Transverse colon (tissue), 4 donors: ENCODE results near the gene PCBP3. TPM values are rescaled to one million over a fixed set of nuclear protein-coding genes. Genes with fewer than 3 reads are reported as not detected.

Experiments used
- DNase-seq: peaks from one replicate; pipeline ENCODE4 v3.0.0-alpha.2; 2019
- H3K27ac ChIP-seq, 4 donors: fragments of 200-600 bp; sonication (generic); 2 replicates each; pipeline ENCODE4 v1.5.1; 2016 to 2018; ENCODE audit warnings: inconsistent platforms in 4 of 4
- H3K27me3 ChIP-seq: fragments of 200-600 bp; sonication (generic); 2 replicates; pipeline ENCODE4 v1.5.1; 2017; ENCODE audit warnings: inconsistent platforms
- H3K36me3 ChIP-seq, 4 donors: fragments of 200-600 bp; sonication (generic); 2 replicates each; pipeline ENCODE4 v1.5.1; 2017 to 2019; ENCODE audit warnings: inconsistent platforms in 4 of 4
- H3K4me1 ChIP-seq, 4 donors: fragments of 200-600 bp; sonication (generic); 2 replicates each; pipeline ENCODE4 v1.5.1; 2017 to 2020; ENCODE audit warnings: inconsistent platforms in 4 of 4
- H3K4me3 ChIP-seq, 4 donors: fragments of 200-600 bp; sonication (generic); 1 replicate in 1 of 4; 2 replicates in 3 of 4; pipeline versions ENCODE4 v1.5.1 to v1.6.1; 2017 to 2019; ENCODE audit warnings: inconsistent platforms in 4 of 4
- H3K9me3 ChIP-seq, 2 donors: fragments of 200-600 bp; sonication (generic); 2 replicates each; pipeline ENCODE4 v1.5.1; 2017 to 2019; ENCODE audit warnings: inconsistent platforms in 2 of 2
- CTCF ChIP-seq, 5 experiments: fragments of 200-600 bp in 3 of 5; fragments of 450-650 bp in 2 of 5; sonication (generic) in 3 of 5; IDR thresholded peaks; 1 replicate in 2 of 5; 2 replicates in 3 of 5; pipeline ENCODE4 v1.5.1; 2016 to 2017; ENCODE audit warnings: antibody characterized with exemption in 5 of 5, inconsistent platforms in 3 of 5, mild to moderate bottlenecking in 2 of 5, moderate library complexity in 1 of 5
- EP300 ChIP-seq: sonication (generic); formaldehyde crosslinking; IDR thresholded peaks from one replicate; pipeline ENCODE4 v1.6.1; 2017; ENCODE audit warnings: antibody characterized with exemption, low read depth
- POLR2A ChIP-seq: fragments of 450-650 bp; IDR thresholded peaks from one replicate; pipeline ENCODE4 v1.6.1; 2016; ENCODE audit warnings: antibody characterized with exemption, mild to moderate bottlenecking, moderate library complexity
- POLR2AphosphoS5 ChIP-seq, 3 donors: sonication (generic); formaldehyde crosslinking; IDR thresholded peaks; one replicate each; pipeline ENCODE4 v1.6.1; 2016; ENCODE audit warnings: antibody characterized with exemption in 3 of 3
- WGBS, 2 donors: methylation state at CpG; one replicate each; pipeline ENCODE4 v1.1.5; 2018; ENCODE audit warnings: low coverage in 1 of 2; 5-methylcytosine and 5-hydroxymethylcytosine counted together
- in situ Hi-C, 4 donors: fragments of 200-750 bp; cut with MboI; loops; one replicate each; pipeline versions ENCODE4 v1.15.0 to v1.15.1; 2017; ENCODE audit warnings: low sequenced_read_pairs in 3 of 4, low pct_ligation_motif_present in 1 of 4, low pct_unique_long_range_greater_than_20kb in 1 of 4
- intact Hi-C: fragments of 100-400 bp; cut with DNase I; formaldehyde crosslinking; loops from one replicate; pipeline ENCODE4 v1.15.1; 2023; ENCODE audit warnings: low total_unique reads
- total RNA-seq, 4 donors: library from RNA; depleted of rRNA; stranded (reverse); fragments of >200 nt; gene quantifications; one replicate each; pipeline ENCODE4 v1.1.0, GENCODE V29; 2016

PCBP3 gene
- 1 to 10 TPM in 3 of 4 donors, under 1 TPM in 1; 0.80 to 7.8 (median 5.3) TPM for total RNA-seq

DNA sequence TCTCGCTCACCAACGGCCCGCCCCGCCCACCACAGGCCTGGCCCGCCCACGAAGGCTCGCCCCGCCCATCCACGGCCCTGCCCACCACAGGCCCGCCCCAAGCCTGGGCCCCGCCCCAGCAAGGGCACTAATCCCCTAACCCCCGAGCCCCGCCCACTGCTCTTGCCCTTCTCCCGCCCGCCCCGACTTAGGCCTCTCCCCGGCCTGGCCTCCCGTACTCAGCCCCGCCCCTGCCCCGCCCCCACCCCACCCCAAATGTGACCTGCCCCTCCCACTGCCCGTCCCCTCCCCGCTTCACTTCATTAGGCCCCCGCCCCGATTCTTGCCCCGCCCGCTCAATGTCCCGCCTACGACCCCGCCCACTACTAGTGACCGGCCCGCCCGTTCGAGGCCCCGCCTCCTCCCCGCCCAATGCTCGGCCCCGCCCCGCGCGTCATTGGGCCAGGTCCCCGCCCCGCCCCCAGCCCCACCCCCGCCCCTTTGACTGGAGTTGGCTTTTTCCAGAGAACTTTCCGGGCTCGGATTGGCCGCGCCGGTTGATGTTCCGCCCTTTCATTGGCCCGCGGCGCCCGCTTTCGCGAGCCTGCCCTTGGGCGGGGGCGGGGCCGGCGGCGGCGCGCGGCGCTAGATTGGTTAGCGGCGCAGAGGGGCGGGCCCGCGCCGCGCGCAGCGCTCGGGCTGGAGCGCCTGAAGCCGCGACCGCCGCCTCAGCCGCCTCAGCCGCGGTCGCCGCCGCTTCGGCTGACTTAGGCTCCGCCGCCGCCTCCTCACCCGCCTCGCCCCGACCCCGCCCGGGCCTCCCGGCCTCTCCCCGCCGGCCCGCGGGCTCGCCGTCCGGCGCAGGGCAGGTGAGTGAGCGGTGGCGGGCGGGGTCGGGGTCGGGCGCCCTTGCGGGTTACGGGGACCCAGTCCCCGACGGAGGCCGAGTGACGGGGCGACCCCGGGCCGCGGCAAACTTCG lies at the start of gene PCBP3:
PCBP3 (plus strand) TSS at position 705 of the 960 bp plus-strand sequence. CDS start 206,361 bp downstream, outside the sequence.
- no peaks in the 10 kb centered on the region for H3K36me3 ChIP-seq
- intact Hi-C loops (no loop called here), in situ Hi-C loops (no loop called here)
- H3K27ac ChIP-seq, result peak within 1 kb of the TSS; percentile 73 to 81 (median 78)
- peak; percentile 98 for DNase-seq
- no peaks in the 10 kb centered on the region for H3K9me3 ChIP-seq
- peaks cover 3 to 28% (median 8%) of the 10 kb centered on the region in 4 donors for H3K4me1 ChIP-seq
- peaks cover 15% of the 10 kb centered on the region for H3K27me3 ChIP-seq
- WGBS, 2 donors, result 3% methylated on average over 18 of the region's 120 CpGs; no CpG with 5 or more reads in 1 of the 2 donors
- TF ChIP-seq EP300 (no peak), POLR2AphosphoS5 (IDR thresholded peaks at IDR 0.05) (peak in 1 of 3 donors; percentile 61)
- H3K4me3 ChIP-seq, result peak within 1 kb of the TSS; percentile 26 to 57 (median 47)

DNA sequence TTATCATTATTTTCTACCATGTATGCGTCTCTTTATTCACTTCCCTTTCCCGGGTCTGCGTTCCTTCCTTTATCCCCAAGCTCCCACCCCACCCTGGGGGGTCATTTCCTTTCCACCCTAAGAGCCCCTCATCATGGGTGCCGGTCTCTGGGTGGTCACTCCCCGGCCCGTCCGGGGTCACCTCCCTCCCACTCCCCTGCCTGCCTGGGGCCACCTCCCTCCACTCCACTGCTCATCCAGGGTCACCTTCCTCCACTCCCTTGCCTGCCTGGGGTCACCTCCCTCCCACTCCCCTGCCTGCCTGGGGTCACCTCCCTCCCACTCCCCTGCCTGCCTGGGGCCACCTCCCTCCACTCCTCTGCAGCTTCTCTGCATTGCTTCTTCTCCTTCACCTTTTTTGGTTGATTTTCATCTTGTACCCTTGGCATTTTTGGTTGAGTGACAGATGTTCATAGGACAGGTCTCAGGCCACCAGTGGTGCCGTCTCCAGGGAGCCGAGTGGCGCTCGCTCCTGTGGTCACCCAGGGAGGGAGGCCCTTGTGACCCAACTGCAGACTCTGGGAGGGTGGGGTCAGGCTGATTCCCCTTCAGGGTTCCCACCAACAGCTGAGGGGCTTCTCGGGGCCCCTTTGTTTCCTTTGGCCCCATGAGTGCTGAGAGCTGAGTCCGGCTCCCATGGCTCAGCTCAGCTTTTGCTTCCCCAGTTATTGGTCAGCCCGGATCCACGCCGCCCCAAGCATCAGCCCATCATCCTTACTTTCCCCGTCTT lies 48.6 kb upstream of the PCBP3 start:
- intact Hi-C loops (loop anchor here (10.0 kb wide), 1 partner anchor 230 kb away; no protein-coding TSS in a partner anchor), in situ Hi-C loops (loop anchor here in 1 of 4 donors (5.0 to 10.0 kb wide), 2 partner anchors 38 to 120 kb away; no protein-coding TSS in a partner anchor)
- Histone ChIP-seq H3K4me3 (no peak overlapping the region), H3K27me3 (peaks cover 5% of the 10 kb centered on the region), H3K36me3 (no peaks in the 10 kb centered on the region), H3K27ac (no peak overlapping the region), H3K9me3 (no peaks in the 10 kb centered on the region), H3K4me1 (peaks cover 0 to 13% (median 6%) of the 10 kb centered on the region in 4 donors)
- no peak for TF ChIP-seq POLR2A
- TF ChIP-seq POLR2AphosphoS5 (IDR thresholded peaks at IDR 0.05), result no peak
- no peak for DNase-seq
- WGBS, 2 donors, result 74 to 79% methylated on average over 12 to 17 of the region's 17 CpGs

GRCh38 chr21:45595574-45596295 lies 47.8 kb upstream of the PCBP3 start:
- intact Hi-C loops, result loop anchor here (10.0 kb wide), 1 partner anchor 229 kb away; no protein-coding TSS in a partner anchor
- in situ Hi-C loops, result loop anchor here in 1 of 4 donors (5.0 to 10.0 kb wide), 2 partner anchors 38 to 121 kb away; no protein-coding TSS in a partner anchor

GRCh38 chr21:45596704-45597318 lies 46.7 kb upstream of the PCBP3 start:
- Histone ChIP-seq H3K4me1 (peaks cover 0 to 5% (median 2%) of the 10 kb centered on the region in 4 donors), H3K27me3 (no peaks in the 10 kb centered on the region), H3K4me3 (no peak overlapping the region), H3K9me3 (no peaks in the 10 kb centered on the region), H3K36me3 (no peaks in the 10 kb centered on the region), H3K27ac (no peak overlapping the region)
- in situ Hi-C loops (loop anchor here in 1 of 4 donors (5.0 to 10.0 kb wide), 2 partner anchors 40 to 122 kb away; no protein-coding TSS in a partner anchor), intact Hi-C loops (loop anchor here (10.0 kb wide), 1 partner anchor 228 kb away; no protein-coding TSS in a partner anchor)
- no peak for TF ChIP-seq EP300
- TF ChIP-seq CTCF (IDR thresholded peaks at IDR 0.05), result peak; percentile 84 to 91 (median 86)
- peak; percentile 82 for DNase-seq
- 37 to 57% methylated on average over 3 to 14 of the region's 16 CpGs for whole genome bisulfite sequencing, 2 donors

More at GRCh38 chr21:45595574-45596295, 47.8 kb upstream of the PCBP3 start:
- Histone ChIP-seq H3K9me3 (no peaks in the 10 kb centered on the region), H3K27ac (no peak overlapping the region), H3K4me1 (peaks cover 0 to 9% (median 3%) of the 10 kb centered on the region in 4 donors), H3K27me3 (no peaks in the 10 kb centered on the region), H3K36me3 (no peaks in the 10 kb centered on the region), H3K4me3 (no peak overlapping the region)
- no peak for TF ChIP-seq CTCF (IDR thresholded peaks at IDR 0.05)
- WGBS, 2 donors, result 73 to 83% methylated on average over 6 to 14 of the region's 16 CpGs
- no peak for DNase-seq
